Ramos (cell line): ENCODE results near the gene FAM13A.

Experiments
- in situ Hi-C: fragments of 300-500 bp; cut with MboI; formaldehyde crosslinking; loops from one replicate; pipeline ENCODE4 v1.14.3; 2022; ENCODE audit warnings: low sequenced_read_pairs; ENCODE audit not compliant: unreplicated experiment

Gene FAM13A

GRCh38 chr4:88737307-88737941 lies 319.6 kb downstream of the FAM13A start:
- in situ Hi-C loops: no loop called here

- in situ Hi-C loops: no loop called here
Measured at GRCh38 chr4:88736264-88736663, 320.7 kb downstream of the FAM13A start.

GRCh38 chr4:88735564-88735963 lies 321.4 kb downstream of the FAM13A start:
- in situ Hi-C loops: no loop called here

- in situ Hi-C loops: no loop called here
Measured at GRCh38 chr4:88734403-88734949, 322.5 kb downstream of the FAM13A start.

- in situ Hi-C loops: no loop called here
Measured at GRCh38 chr4:88732714-88733368, 324.1 kb downstream of the FAM13A start.

- in situ Hi-C loops: no loop called here
Measured at GRCh38 chr4:88731381-88731780, 325.6 kb downstream of the FAM13A start.

GRCh38 chr4:88730811-88731210 lies 326.2 kb downstream of the FAM13A start:
- in situ Hi-C loops: no loop called here

GRCh38 chr4:88729146-88729760 lies 327.7 kb downstream of the FAM13A start:
- in situ Hi-C loops: no loop called here

- in situ Hi-C loops: no loop called here
Measured at GRCh38 chr4:88728146-88728545, 328.8 kb downstream of the FAM13A start.

GRCh38 chr4:88725986-88726385 lies 331.0 kb downstream of the FAM13A start:
- in situ Hi-C loops: no loop called here

- in situ Hi-C loops: no loop called here
Measured at GRCh38 chr4:88725143-88725542, 331.8 kb downstream of the FAM13A start.

GRCh38 chr4:88724406-88724805 lies 332.6 kb downstream of the FAM13A start:
- in situ Hi-C loops: no loop called here

GRCh38 chr4:88722828-88723227 lies 334.2 kb downstream of the FAM13A start:
- in situ Hi-C loops: no loop called here

- in situ Hi-C loops: no loop called here
Measured at GRCh38 chr4:88722276-88722780, 334.7 kb downstream of the FAM13A start.

- in situ Hi-C loops: no loop called here
Measured at GRCh38 chr4:88720451-88721428, 336.2 kb downstream of the FAM13A start.

- in situ Hi-C loops: no loop called here
Measured at GRCh38 chr4:88719381-88719780, 337.6 kb downstream of the FAM13A start.

GRCh38 chr4:88718098-88718497 lies 338.9 kb downstream of the FAM13A start:
- in situ Hi-C loops: no loop called here

- in situ Hi-C loops: no loop called here
Measured at GRCh38 chr4:88713782-88714181, 343.2 kb downstream of the FAM13A start.

- in situ Hi-C loops: no loop called here
Measured at GRCh38 chr4:88709989-88710388, 347.0 kb downstream of the FAM13A start.

GRCh38 chr4:88706574-88706973 lies 350.4 kb downstream of the FAM13A start:
- in situ Hi-C loops: no loop called here
